Measurements from ENCODE around the gene SLC35G6.
"Not testable (repeated sequence)": the region's sequence is repeated elsewhere in the genome, so short reads cannot be mapped to it uniquely, and the experiment has no call there.

Gene SLC35G6

GRCh38 chr17:7477392-7478275 lies 3.6 kb upstream of the SLC35G6 start:
- DNase-seq (ENCODE audit: insufficient read length, low spot score) (no peak), FAIRE-seq (no peak)

- FAIRE-seq (no peak), DNase-seq (ENCODE audit: insufficient read length, low spot score) (peak; percentile 54)
Observed at GRCh38 chr17:7478276-7479212, 2.7 kb upstream of the SLC35G6 start.

GRCh38 chr17:7479213-7480088 lies 1.8 kb upstream of the SLC35G6 start, which contains the start of gene ZBTB4:
Gene ZBTB4 (minus strand): TSS chr17:7479631. CDS start chr17:7466801, 12,830 bp downstream.
- FAIRE-seq (peak; percentile 76), DNase-seq (ENCODE audit: insufficient read length, low spot score) (peak; percentile 54)

GRCh38 chr17:7480089-7480384 lies 1.2 kb upstream of the SLC35G6 start:
- FAIRE-seq: no peak
- DNase-seq (ENCODE audit: insufficient read length, low spot score): no peak

- not testable (repeated sequence) for FAIRE-seq
Observed at GRCh38 chr17:7481842-7482741, 846 bp downstream of the SLC35G6 start.

GRCh38 chr17:7482742-7483088 lies 1.5 kb downstream of the SLC35G6 start:
- DNase-seq (ENCODE audit: insufficient read length, low spot score); FAIRE-seq: not testable (repeated sequence)

More at GRCh38 chr17:7481842-7482741, 846 bp downstream of the SLC35G6 start:
- DNase-seq (ENCODE audit: insufficient read length, low spot score): not testable (repeated sequence)

GRCh38 chr17:7483255-7484066 lies 2.2 kb downstream of the SLC35G6 start:
- DNase-seq (ENCODE audit: insufficient read length, low spot score): peak; percentile 67
- FAIRE-seq: no peak

- FAIRE-seq (peak; percentile 97), DNase-seq (ENCODE audit: insufficient read length, low spot score) (peak; percentile 85)
Observed at GRCh38 chr17:7484067-7484918, 3.0 kb downstream of the SLC35G6 start, which contains the start of gene POLR2A. Gene POLR2A (plus strand): TSS chr17:7484366.

GRCh38 chr17:7484919-7485377 lies 3.7 kb downstream of the SLC35G6 start:
- no peak for FAIRE-seq
- DNase-seq (ENCODE audit: insufficient read length, low spot score): no peak

- FAIRE-seq: peak; percentile 52
- DNase-seq (ENCODE audit: insufficient read length, low spot score): no peak
Observed at GRCh38 chr17:7486181-7486580, 4.9 kb downstream of the SLC35G6 start.

- no peak for DNase-seq (ENCODE audit: insufficient read length, low spot score)
Observed at GRCh38 chr17:7490144-7490543, 8.9 kb downstream of the SLC35G6 start.

GRCh38 chr17:7491583-7491982 lies 10.3 kb downstream of the SLC35G6 start:
- FAIRE-seq (no peak), DNase-seq (ENCODE audit: insufficient read length, low spot score) (no peak)

More at GRCh38 chr17:7490144-7490543, 8.9 kb downstream of the SLC35G6 start:
- no peak for FAIRE-seq

- FAIRE-seq (no peak), DNase-seq (ENCODE audit: insufficient read length, low spot score) (no peak)
Observed at GRCh38 chr17:7493941-7494340, 12.7 kb downstream of the SLC35G6 start.

GRCh38 chr17:7495906-7496434 lies 14.7 kb downstream of the SLC35G6 start:
- no peak for FAIRE-seq
- DNase-seq (ENCODE audit: insufficient read length, low spot score): no peak

GRCh38 chr17:7496470-7497183 lies 15.4 kb downstream of the SLC35G6 start:
- DNase-seq (ENCODE audit: insufficient read length, low spot score) (no peak), FAIRE-seq (no peak)

GRCh38 chr17:7497228-7497627 lies 16.0 kb downstream of the SLC35G6 start:
- FAIRE-seq (no peak), DNase-seq (ENCODE audit: insufficient read length, low spot score) (no peak)

- DNase-seq (ENCODE audit: insufficient read length, low spot score): no peak
- no peak for FAIRE-seq
Observed at GRCh38 chr17:7497636-7498035, 16.4 kb downstream of the SLC35G6 start.

All from GM19239 (cell line).